Activated CD4-positive, alpha-beta T cell treated with anti-CD3 and anti-CD28 coated beads, Interleukin-2, amount 10 ng/mL, durations not matched to agents 7 days and 5 days (primary cell): ENCODE measurements around the gene GRID1. TPM values are rescaled to one million over a fixed set of nuclear protein-coding genes. Genes with fewer than 3 reads are reported as not detected.
"Not testable (repeated sequence)": the region's sequence is repeated elsewhere in the genome, so short reads cannot be mapped to it uniquely, and the experiment has no call there.

ENCODE experiments used
- CTCF ChIA-PET: fragments of 350-600 bp; sonication (Branson Sonifier 250); formaldehyde crosslinking; loops from one replicate; lab custom pipeline; 2021; ENCODE audit warnings: antibody characterized with exemption; lab: Charles Lee
- POLR2A ChIA-PET: fragments of 350-600 bp; sonication (Branson Sonifier 250); formaldehyde crosslinking; loops from one replicate; lab custom pipeline; 2021; ENCODE audit warnings: antibody characterized with exemption; lab: Charles Lee
- DNase-seq: peaks from one replicate; pipeline ENCODE4 v3.0.0-alpha.2; 2020
- H3K27ac Mint-ChIP-seq: one replicate; pipeline ENCODE4 v1.8.0; 2021; ENCODE audit warnings: mild to moderate bottlenecking, moderate library complexity, mixed read lengths
- H3K27me3 Mint-ChIP-seq: one replicate; pipeline ENCODE4 v1.8.0; 2021; ENCODE audit warnings: mixed read lengths
- H3K36me3 Mint-ChIP-seq: one replicate; pipeline ENCODE4 v1.8.0; 2021; ENCODE audit warnings: low read depth, mixed read lengths
- H3K4me1 Mint-ChIP-seq: one replicate; pipeline ENCODE4 v1.8.0; 2021; ENCODE audit warnings: mixed read lengths
- H3K4me3 Mint-ChIP-seq: one replicate; pipeline ENCODE4 v1.8.0; 2021; ENCODE audit warnings: mild to moderate bottlenecking, moderate library complexity, mixed read lengths
- H3K9me3 Mint-ChIP-seq: one replicate; pipeline ENCODE4 v1.8.0; 2021; ENCODE audit warnings: mixed read lengths
- total RNA-seq, 2 experiments: library from RNA; stranded (reverse); gene quantifications; one replicate each; pipeline ENCODE4 v1.2.3, GENCODE V29; 2021

Gene GRID1
- total RNA-seq, 2 experiments from 2014 or later, result not detected

GRCh38 chr10:86098187-86098881 lies 268.3 kb downstream of the GRID1 start:
- peaks cover 6% of the 10 kb centered on the region for H3K27me3 Mint-ChIP-seq
- H3K4me1 Mint-ChIP-seq, result peaks cover 2% of the 10 kb centered on the region
- ChIA-PET CTCF (no interaction called here), POLR2A (no interaction called here)
- DNase-seq, result no peak
- no peaks in the 10 kb centered on the region for H3K9me3 Mint-ChIP-seq
- no peaks in the 10 kb centered on the region for H3K36me3 Mint-ChIP-seq
- H3K4me3 Mint-ChIP-seq, result no peak overlapping the region
- no peak overlapping the region for H3K27ac Mint-ChIP-seq

GRCh38 chr10:86095061-86095460 lies 271.5 kb downstream of the GRID1 start:
- H3K27ac Mint-ChIP-seq, POLR2A ChIA-PET, CTCF ChIA-PET, H3K27me3 Mint-ChIP-seq, H3K4me3 Mint-ChIP-seq, H3K36me3 Mint-ChIP-seq, DNase-seq, H3K4me1 Mint-ChIP-seq, H3K9me3 Mint-ChIP-seq: not testable (repeated sequence)

GRCh38 chr10:86092311-86092710 lies 274.3 kb downstream of the GRID1 start:
- CTCF ChIA-PET, result interaction anchor here (0.9 kb wide), 1 partner anchor 13 kb away, joined by 3 read pairs; no protein-coding TSS in a partner anchor

GRCh38 chr10:86091216-86091615 lies 275.4 kb downstream of the GRID1 start:
- Mint-ChIP-seq H3K27me3 (peaks cover 14% of the 10 kb centered on the region), H3K27ac (no peak overlapping the region), H3K4me3 (no peak overlapping the region), H3K36me3 (no peaks in the 10 kb centered on the region), H3K4me1 (no peaks in the 10 kb centered on the region), H3K9me3 (no peaks in the 10 kb centered on the region)
- no peak for DNase-seq
- ChIA-PET CTCF (interaction anchor here (0.7 kb wide), 1 partner anchor 10 kb away, joined by 3 read pairs; no protein-coding TSS in a partner anchor), POLR2A (no interaction called here)

More at GRCh38 chr10:86092311-86092710, 274.3 kb downstream of the GRID1 start:
- DNase-seq, H3K36me3 Mint-ChIP-seq, H3K27ac Mint-ChIP-seq, POLR2A ChIA-PET, H3K4me1 Mint-ChIP-seq, H3K9me3 Mint-ChIP-seq, H3K4me3 Mint-ChIP-seq: not testable (repeated sequence)
- H3K27me3 Mint-ChIP-seq, result peaks cover 11% of the 10 kb centered on the region

- H3K9me3 Mint-ChIP-seq, result no peaks in the 10 kb centered on the region
- CTCF ChIA-PET, result interaction anchor here (0.7 to 2.0 kb wide), 2 partner anchors 11 to 13 kb away, joined by 3 to 6 read pairs; no protein-coding TSS in a partner anchor
- H3K27me3 Mint-ChIP-seq, result peaks cover 11% of the 10 kb centered on the region
These were observed 275.8 kb downstream of the GRID1 start for GRCh38 chr10:86090807-86091206.

GRCh38 chr10:86087716-86088115 lies 278.9 kb downstream of the GRID1 start:
- Mint-ChIP-seq H3K9me3 (no peaks in the 10 kb centered on the region), H3K36me3 (no peaks in the 10 kb centered on the region)
- POLR2A ChIA-PET, result no interaction called here

More at GRCh38 chr10:86090807-86091206, 275.8 kb downstream of the GRID1 start:
- Mint-ChIP-seq H3K36me3 (no peaks in the 10 kb centered on the region), H3K27ac (no peak overlapping the region), H3K4me3 (no peak overlapping the region), H3K4me1 (no peaks in the 10 kb centered on the region)
- DNase-seq, result no peak
- POLR2A ChIA-PET, result interaction anchor here (0.7 kb wide), 1 partner anchor 148 kb away, joined by 3 read pairs; no protein-coding TSS in a partner anchor

GRCh38 chr10:86086418-86086817 lies 280.2 kb downstream of the GRID1 start:
- POLR2A ChIA-PET, result no interaction called here
- H3K4me3 Mint-ChIP-seq, result no peak overlapping the region
- no peak overlapping the region for H3K27ac Mint-ChIP-seq
- DNase-seq, result no peak
- H3K36me3 Mint-ChIP-seq, result no peaks in the 10 kb centered on the region
- H3K4me1 Mint-ChIP-seq, result no peaks in the 10 kb centered on the region
- H3K27me3 Mint-ChIP-seq, result peaks cover 10% of the 10 kb centered on the region
- CTCF ChIA-PET, result no interaction called here
- H3K9me3 Mint-ChIP-seq, result no peaks in the 10 kb centered on the region

More at GRCh38 chr10:86087716-86088115, 278.9 kb downstream of the GRID1 start:
- Mint-ChIP-seq H3K4me3 (no peak overlapping the region), H3K4me1 (no peaks in the 10 kb centered on the region), H3K27me3 (peaks cover 10% of the 10 kb centered on the region), H3K27ac (no peak overlapping the region)
- CTCF ChIA-PET, result no interaction called here
- DNase-seq, result no peak

- no peak overlapping the region for H3K27ac Mint-ChIP-seq
- H3K4me3 Mint-ChIP-seq, result no peak overlapping the region
- CTCF ChIA-PET, result no interaction called here
- H3K4me1 Mint-ChIP-seq, result no peaks in the 10 kb centered on the region
- H3K36me3 Mint-ChIP-seq, result no peaks in the 10 kb centered on the region
- DNase-seq, result no peak
- H3K9me3 Mint-ChIP-seq, result no peaks in the 10 kb centered on the region
- POLR2A ChIA-PET, result no interaction called here
- H3K27me3 Mint-ChIP-seq, result peaks cover 10% of the 10 kb centered on the region
These were observed 280.9 kb downstream of the GRID1 start for GRCh38 chr10:86085686-86086085.

- no peak for DNase-seq
- no peak overlapping the region for H3K27ac Mint-ChIP-seq
- H3K4me1 Mint-ChIP-seq, result no peaks in the 10 kb centered on the region
- POLR2A ChIA-PET, result no interaction called here
- H3K4me3 Mint-ChIP-seq, result no peak overlapping the region
- CTCF ChIA-PET, result no interaction called here
- H3K9me3 Mint-ChIP-seq, result no peaks in the 10 kb centered on the region
- H3K27me3 Mint-ChIP-seq, result peaks cover 7% of the 10 kb centered on the region
- H3K36me3 Mint-ChIP-seq, result no peaks in the 10 kb centered on the region
These were observed 281.5 kb downstream of the GRID1 start for GRCh38 chr10:86085136-86085535.

GRCh38 chr10:86084585-86084984 lies 282.0 kb downstream of the GRID1 start:
- CTCF ChIA-PET, result no interaction called here
- Mint-ChIP-seq H3K9me3 (no peaks in the 10 kb centered on the region), H3K27ac (no peak overlapping the region), H3K36me3 (no peaks in the 10 kb centered on the region), H3K27me3 (peaks cover 7% of the 10 kb centered on the region), H3K4me1 (no peaks in the 10 kb centered on the region), H3K4me3 (no peak overlapping the region)
- POLR2A ChIA-PET, result no interaction called here
- no peak for DNase-seq

GRCh38 chr10:86083664-86084175 lies 282.9 kb downstream of the GRID1 start:
- ChIA-PET CTCF (no interaction called here), POLR2A (no interaction called here)
- no peak for DNase-seq
- Mint-ChIP-seq H3K4me1 (no peaks in the 10 kb centered on the region), H3K36me3 (no peaks in the 10 kb centered on the region), H3K9me3 (no peaks in the 10 kb centered on the region), H3K4me3 (no peak overlapping the region), H3K27me3 (peaks cover 7% of the 10 kb centered on the region), H3K27ac (no peak overlapping the region)

- H3K9me3 Mint-ChIP-seq, result no peaks in the 10 kb centered on the region
- POLR2A ChIA-PET, result no interaction called here
These were observed 283.4 kb downstream of the GRID1 start for GRCh38 chr10:86083206-86083605.

GRCh38 chr10:86082556-86082955 lies 284.0 kb downstream of the GRID1 start:
- Mint-ChIP-seq H3K36me3 (no peaks in the 10 kb centered on the region), H3K4me3 (no peak overlapping the region), H3K9me3 (no peaks in the 10 kb centered on the region), H3K4me1 (no peaks in the 10 kb centered on the region), H3K27me3 (peaks cover 3% of the 10 kb centered on the region), H3K27ac (no peak overlapping the region)
- ChIA-PET POLR2A (no interaction called here), CTCF (no interaction called here)
- no peak for DNase-seq

More at GRCh38 chr10:86083206-86083605, 283.4 kb downstream of the GRID1 start:
- no peak overlapping the region for H3K4me3 Mint-ChIP-seq
- DNase-seq, result no peak
- CTCF ChIA-PET, result no interaction called here
- no peak overlapping the region for H3K27ac Mint-ChIP-seq
- no peaks in the 10 kb centered on the region for H3K4me1 Mint-ChIP-seq
- H3K27me3 Mint-ChIP-seq, result peaks cover 7% of the 10 kb centered on the region
- no peaks in the 10 kb centered on the region for H3K36me3 Mint-ChIP-seq
